Activated CD8-positive, alpha-beta memory T cell treated with anti-CD3 and anti-CD28 coated beads, Interleukin-2, amount 10 ng/mL, durations not matched to agents 7 days and 5 days (primary cell): Measurements from ENCODE around the gene GFRA4. TPM values are rescaled to one million over a fixed set of nuclear protein-coding genes. Genes with fewer than 3 reads are reported as not detected.

Source experiments
- ATAC-seq: fragments of 150-1000 bp; cut with Tn5 transposase; one replicate; pipeline ENCODE4 v1.10.0; 2021; ENCODE audit warnings: moderate library complexity
- CTCF ChIA-PET: fragments of 350-600 bp; sonication (Branson Sonifier 250); formaldehyde crosslinking; loops from one replicate; lab custom pipeline; 2021; ENCODE audit warnings: antibody characterized with exemption; lab: Charles Lee
- DNase-seq: peaks from one replicate; pipeline ENCODE4 v3.0.0-alpha.2; 2020
- H3K27ac Mint-ChIP-seq: one replicate; pipeline ENCODE4 v1.8.0; 2021; ENCODE audit warnings: mild to moderate bottlenecking, mixed read lengths
- H3K27me3 Mint-ChIP-seq: one replicate; pipeline ENCODE4 v1.8.0; 2021; ENCODE audit warnings: mixed read lengths
- H3K36me3 Mint-ChIP-seq: one replicate; pipeline ENCODE4 v1.8.0; 2021; ENCODE audit warnings: mild to moderate bottlenecking, mixed read lengths
- H3K4me1 Mint-ChIP-seq: one replicate; pipeline ENCODE4 v1.8.0; 2021; ENCODE audit warnings: mixed read lengths
- H3K4me3 Mint-ChIP-seq: one replicate; pipeline ENCODE4 v1.8.0; 2021; ENCODE audit warnings: mild to moderate bottlenecking, moderate library complexity, mixed read lengths
- H3K9me3 Mint-ChIP-seq: one replicate; pipeline ENCODE4 v1.8.0; 2022; ENCODE audit warnings: low read depth, mixed read lengths
- total RNA-seq, 2 experiments: library from RNA; stranded (reverse); gene quantifications; one replicate each; pipeline ENCODE4 v1.2.3, GENCODE V29; 2021

GFRA4 gene
- total RNA-seq, 2 experiments from 2014 or later = not detected

DNA sequence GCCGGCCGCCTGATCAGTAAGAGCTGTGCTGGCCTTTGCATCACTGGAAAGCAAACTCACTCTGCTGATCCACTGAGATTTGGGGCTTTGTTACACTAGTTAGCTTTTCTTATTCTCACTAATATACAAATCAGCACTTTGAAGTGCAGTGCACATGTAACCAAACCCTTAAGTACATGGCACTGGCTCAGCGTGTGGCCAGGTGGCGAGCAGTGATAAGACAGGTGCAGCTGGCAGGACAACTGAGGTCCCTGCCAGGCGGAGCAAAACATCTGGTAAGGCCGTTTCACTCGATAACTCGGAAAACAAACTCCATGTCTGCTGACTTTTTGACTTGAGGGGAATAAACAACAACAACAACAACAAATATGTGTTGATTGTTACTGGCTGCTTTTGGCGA is 11.0 kb downstream of the GFRA4 start:
- peaks cover 1% of the 10 kb centered on the region for H3K36me3 Mint-ChIP-seq
- no peaks in the 10 kb centered on the region for H3K9me3 Mint-ChIP-seq
- peaks cover 16% of the 10 kb centered on the region for H3K4me1 Mint-ChIP-seq
- DNase-seq (no peak), ATAC-seq (no peak)
- no peak overlapping the region for H3K27ac Mint-ChIP-seq
- H3K27me3 Mint-ChIP-seq = peaks cover 11% of the 10 kb centered on the region
- H3K4me3 Mint-ChIP-seq = no peak overlapping the region
- CTCF ChIA-PET = interaction anchor here (1.2 kb wide), 1 partner anchor 20 kb away, joined by 3 read pairs; no protein-coding TSS in a partner anchor

DNA sequence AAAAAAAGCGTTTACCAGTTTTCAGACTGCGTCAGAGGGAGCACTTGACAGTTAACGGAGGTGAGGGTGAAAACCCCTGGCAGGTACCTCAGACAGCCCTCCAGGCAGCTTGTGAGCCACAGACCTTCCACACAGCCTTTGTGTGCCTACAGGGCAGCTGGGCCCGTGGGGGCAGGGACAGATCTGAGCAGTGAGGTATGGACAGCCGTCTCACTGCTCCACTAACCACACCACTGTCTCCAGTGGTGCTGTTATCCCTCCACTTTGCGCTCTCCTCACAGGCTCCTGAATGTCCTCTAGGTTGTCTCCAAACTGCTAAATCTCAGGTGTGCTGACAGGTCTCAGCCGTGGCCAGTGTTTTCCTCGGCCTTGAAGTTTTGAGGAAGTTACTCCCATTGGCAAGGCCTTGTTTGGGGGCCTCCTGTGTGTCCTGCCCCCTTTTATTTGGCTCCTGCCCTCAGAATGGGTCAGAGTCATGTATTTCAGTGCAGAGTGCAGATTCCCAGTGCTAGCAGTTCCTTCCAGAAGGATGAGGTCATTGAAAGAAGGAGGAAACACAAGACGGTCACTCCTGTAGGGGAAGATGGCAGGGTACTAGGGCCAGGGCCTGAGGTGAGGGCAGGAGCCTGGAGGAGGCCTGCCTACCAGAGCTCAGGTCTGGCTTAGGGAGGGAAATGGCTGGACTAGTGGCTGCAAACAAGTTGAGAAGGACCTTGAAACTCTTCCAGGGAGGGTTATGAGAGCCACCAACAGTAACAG is 11.8 kb downstream of the GFRA4 start:
- DNase-seq = peak; percentile 34
- peaks cover 16% of the 10 kb centered on the region for H3K4me1 Mint-ChIP-seq
- CTCF ChIA-PET = interaction anchor here (0.7 to 1.8 kb wide), 2 partner anchors 46 to 60 kb away, joined by 3 to 6 read pairs; no protein-coding TSS in a partner anchor
- H3K27ac Mint-ChIP-seq = no peak overlapping the region
- no peak for ATAC-seq
- H3K27me3 Mint-ChIP-seq = peaks cover 5% of the 10 kb centered on the region
- H3K36me3 Mint-ChIP-seq = peaks cover 1% of the 10 kb centered on the region
- H3K9me3 Mint-ChIP-seq = no peaks in the 10 kb centered on the region
- no peak overlapping the region for H3K4me3 Mint-ChIP-seq

DNA sequence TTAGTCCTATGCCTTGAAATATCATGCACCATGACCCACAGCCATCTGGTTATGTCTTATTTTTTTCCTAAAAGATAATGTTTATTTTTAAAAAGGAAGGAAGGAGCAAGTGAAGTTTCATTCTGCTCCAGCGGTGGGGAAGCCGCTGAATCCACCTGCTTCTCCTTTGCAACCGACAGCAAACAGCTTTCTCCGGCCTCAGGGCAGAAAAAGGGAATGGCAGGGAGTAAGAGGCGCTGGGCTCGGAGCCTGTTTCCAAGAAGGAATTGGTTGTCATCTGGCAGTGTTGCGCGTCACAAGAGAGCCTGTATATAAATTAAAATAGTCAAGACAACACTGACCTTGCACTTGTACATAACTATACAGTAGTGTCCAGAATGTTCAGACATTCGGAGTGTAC is 14.2 kb downstream of the GFRA4 start:
- Mint-ChIP-seq H3K27ac (no peak overlapping the region), H3K9me3 (no peaks in the 10 kb centered on the region), H3K4me1 (peaks cover 16% of the 10 kb centered on the region), H3K36me3 (peaks cover 1% of the 10 kb centered on the region), H3K27me3 (no peaks in the 10 kb centered on the region), H3K4me3 (no peak overlapping the region)
- ATAC-seq (no peak), DNase-seq (peak; percentile 12)
- CTCF ChIA-PET = no interaction called here

DNA sequence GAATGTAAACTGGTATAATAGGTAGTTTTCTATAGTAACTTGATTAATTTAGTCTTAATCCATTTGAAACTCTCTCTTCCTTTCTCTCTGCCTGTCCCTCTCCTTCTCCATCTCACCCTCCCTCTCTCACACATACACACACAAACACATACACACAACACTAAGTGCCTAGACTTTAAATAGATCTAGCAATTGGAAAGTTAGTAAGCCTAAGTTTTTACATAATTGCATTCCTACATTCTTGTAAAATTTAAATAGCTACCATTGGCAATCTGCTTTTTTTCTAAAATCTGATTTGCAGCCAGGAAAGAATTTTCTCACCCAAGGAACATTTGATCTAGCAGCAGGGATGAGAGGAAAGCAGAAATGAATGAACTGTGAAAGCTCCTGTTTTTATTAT is 15.7 kb downstream of the GFRA4 start:
- Mint-ChIP-seq H3K27ac (no peak overlapping the region), H3K4me3 (no peak overlapping the region), H3K9me3 (no peaks in the 10 kb centered on the region), H3K36me3 (no peaks in the 10 kb centered on the region), H3K27me3 (no peaks in the 10 kb centered on the region), H3K4me1 (peaks cover 3% of the 10 kb centered on the region)
- CTCF ChIA-PET = interaction anchor here (1.3 kb wide), 1 partner anchor 29 kb away, joined by 3 read pairs; no protein-coding TSS in a partner anchor
- DNase-seq = no peak
- ATAC-seq = no peak

DNA sequence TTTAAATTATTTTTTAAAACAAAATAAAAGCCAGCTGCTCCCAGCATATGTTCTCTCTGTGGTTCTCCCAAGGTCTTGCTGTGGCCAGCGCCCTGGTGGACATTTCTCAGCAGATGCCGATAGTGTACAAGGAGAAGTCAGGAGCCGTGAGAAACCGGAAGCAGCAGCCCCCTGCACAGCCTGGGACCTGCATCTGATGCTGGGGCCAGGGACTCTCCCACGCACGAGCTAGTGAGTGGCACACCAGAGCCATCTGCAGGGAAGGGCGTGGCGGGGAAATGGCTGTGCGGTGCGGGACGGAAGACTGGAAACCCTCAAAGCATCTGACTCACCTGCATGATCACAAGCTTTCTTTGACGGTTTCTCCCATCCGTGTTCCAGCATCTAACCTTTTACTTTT is 16.5 kb downstream of the GFRA4 start:
- no peak overlapping the region for H3K4me3 Mint-ChIP-seq
- H3K27me3 Mint-ChIP-seq = no peaks in the 10 kb centered on the region
- CTCF ChIA-PET = interaction anchor here (1.3 kb wide), 1 partner anchor 30 kb away, joined by 3 read pairs; no protein-coding TSS in a partner anchor
- no peaks in the 10 kb centered on the region for H3K4me1 Mint-ChIP-seq
- no peak for DNase-seq
- no peaks in the 10 kb centered on the region for H3K9me3 Mint-ChIP-seq
- ATAC-seq = no peak
- H3K27ac Mint-ChIP-seq = no peak overlapping the region
- no peaks in the 10 kb centered on the region for H3K36me3 Mint-ChIP-seq

DNA sequence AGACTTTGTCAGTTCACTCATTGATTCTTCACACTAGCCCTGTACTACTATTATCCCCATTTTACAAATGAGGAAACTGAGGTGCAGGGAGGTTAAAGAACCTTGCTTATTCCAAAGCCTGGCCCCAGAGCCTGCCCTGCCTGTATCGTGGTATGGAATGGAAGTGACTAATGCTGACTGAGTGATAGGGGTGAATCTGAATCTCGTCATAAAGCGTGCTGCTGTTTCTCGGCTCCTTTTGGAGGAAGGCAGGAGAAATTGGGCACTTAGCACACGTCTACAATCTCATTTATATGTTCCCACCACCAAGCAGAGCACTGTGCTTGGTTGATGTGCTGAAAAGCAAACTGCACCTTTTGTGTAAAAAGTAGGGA is 17.1 kb downstream of the GFRA4 start:
- H3K4me1 Mint-ChIP-seq = no peaks in the 10 kb centered on the region
- peaks cover under 1% of the 10 kb centered on the region for H3K36me3 Mint-ChIP-seq
- no peaks in the 10 kb centered on the region for H3K27me3 Mint-ChIP-seq
- H3K9me3 Mint-ChIP-seq = no peaks in the 10 kb centered on the region
- CTCF ChIA-PET = no interaction called here
- no peak for ATAC-seq
- no peak for DNase-seq
- no peak overlapping the region for H3K4me3 Mint-ChIP-seq
- H3K27ac Mint-ChIP-seq = no peak overlapping the region

DNA sequence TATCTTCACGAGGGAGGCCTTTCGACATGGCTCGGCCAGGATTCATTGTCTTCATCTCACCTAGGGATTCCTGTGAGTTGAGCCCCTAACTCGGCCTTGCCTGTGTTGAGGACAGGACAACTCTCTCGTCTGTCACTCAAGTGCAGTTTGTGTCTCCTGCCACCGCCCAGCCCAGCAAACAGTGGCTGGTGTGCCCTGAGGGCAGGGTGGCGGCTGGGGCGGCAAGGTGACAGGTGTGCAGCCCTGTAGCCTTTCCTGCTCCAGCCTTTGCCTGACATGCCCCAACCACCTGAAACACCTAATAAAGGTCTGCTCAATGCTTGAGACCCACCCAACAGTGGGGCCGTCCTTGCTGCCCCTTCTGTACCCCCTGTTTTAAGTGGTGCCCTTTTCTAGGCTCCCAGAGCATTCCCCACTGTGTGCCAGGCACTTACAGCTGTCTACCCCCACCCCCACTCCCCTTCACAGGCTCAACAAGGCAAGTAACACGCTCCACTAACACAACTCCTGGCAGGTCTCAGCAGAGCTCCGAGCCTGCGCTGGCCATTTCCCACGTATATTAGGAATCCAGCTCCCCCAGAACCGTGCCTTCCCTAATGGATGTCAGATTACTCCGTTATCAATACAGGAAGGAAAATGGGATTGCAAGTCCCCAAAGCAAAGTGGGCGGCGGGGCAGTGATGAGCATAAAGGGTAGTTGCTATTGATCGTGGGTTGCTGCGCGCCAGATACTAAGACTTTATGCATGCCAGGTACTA is 17.7 kb downstream of the GFRA4 start:
- Mint-ChIP-seq H3K9me3 (no peaks in the 10 kb centered on the region), H3K27ac (no peak overlapping the region), H3K4me1 (no peaks in the 10 kb centered on the region), H3K27me3 (no peaks in the 10 kb centered on the region), H3K4me3 (no peak overlapping the region), H3K36me3 (peaks cover 5% of the 10 kb centered on the region)
- DNase-seq (no peak), ATAC-seq (no peak)
- CTCF ChIA-PET = no interaction called here

DNA sequence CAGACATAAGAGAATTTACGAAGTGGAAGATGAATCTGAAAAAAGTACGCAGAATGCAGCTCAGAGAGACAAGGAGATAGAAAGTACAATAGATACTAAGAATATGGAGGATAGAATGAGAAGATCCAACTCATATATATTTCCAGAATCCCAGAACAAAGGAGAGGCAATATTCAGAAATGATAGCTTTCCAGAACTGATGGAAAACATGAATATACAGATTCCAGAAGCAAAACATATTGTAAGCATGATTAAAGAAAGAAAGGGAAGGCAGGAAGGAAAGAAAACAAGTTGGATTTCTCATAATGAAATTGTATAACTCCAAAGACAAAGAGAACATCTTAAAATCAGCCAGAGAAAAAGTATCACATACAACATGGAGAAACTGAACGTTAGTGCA is 22.9 kb downstream of the GFRA4 start:
- no peak for DNase-seq
- Mint-ChIP-seq H3K4me1 (no peaks in the 10 kb centered on the region), H3K9me3 (peaks cover 4% of the 10 kb centered on the region), H3K36me3 (peaks cover 9% of the 10 kb centered on the region), H3K27ac (no peak overlapping the region), H3K4me3 (no peak overlapping the region), H3K27me3 (no peaks in the 10 kb centered on the region)
- ATAC-seq = no peak
- CTCF ChIA-PET = no interaction called here

DNA sequence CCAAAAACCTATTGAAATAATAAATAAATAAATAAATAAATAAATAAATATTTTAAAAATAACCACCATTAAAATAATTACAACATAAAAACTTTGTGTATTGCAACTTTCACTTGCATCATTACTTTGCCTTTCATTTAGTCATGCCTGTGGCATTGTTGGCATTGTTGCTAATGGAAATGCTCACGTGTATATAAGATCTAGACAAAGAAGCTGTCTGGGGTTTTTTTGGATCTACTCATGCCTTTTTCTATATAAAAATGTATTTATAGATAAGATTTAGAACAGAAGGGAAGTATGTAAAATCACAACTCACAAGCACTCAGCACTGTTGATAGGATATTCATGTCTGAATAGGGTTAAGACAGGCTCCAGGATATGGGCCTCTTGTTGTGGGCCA is 27.9 kb downstream of the GFRA4 start:
- DNase-seq (no peak), ATAC-seq (no peak)
- CTCF ChIA-PET = no interaction called here
- H3K27me3 Mint-ChIP-seq = no peaks in the 10 kb centered on the region
- H3K36me3 Mint-ChIP-seq = peaks cover 3% of the 10 kb centered on the region
- H3K9me3 Mint-ChIP-seq = peaks cover 3% of the 10 kb centered on the region
- no peak overlapping the region for H3K27ac Mint-ChIP-seq
- no peak overlapping the region for H3K4me3 Mint-ChIP-seq
- no peaks in the 10 kb centered on the region for H3K4me1 Mint-ChIP-seq

DNA sequence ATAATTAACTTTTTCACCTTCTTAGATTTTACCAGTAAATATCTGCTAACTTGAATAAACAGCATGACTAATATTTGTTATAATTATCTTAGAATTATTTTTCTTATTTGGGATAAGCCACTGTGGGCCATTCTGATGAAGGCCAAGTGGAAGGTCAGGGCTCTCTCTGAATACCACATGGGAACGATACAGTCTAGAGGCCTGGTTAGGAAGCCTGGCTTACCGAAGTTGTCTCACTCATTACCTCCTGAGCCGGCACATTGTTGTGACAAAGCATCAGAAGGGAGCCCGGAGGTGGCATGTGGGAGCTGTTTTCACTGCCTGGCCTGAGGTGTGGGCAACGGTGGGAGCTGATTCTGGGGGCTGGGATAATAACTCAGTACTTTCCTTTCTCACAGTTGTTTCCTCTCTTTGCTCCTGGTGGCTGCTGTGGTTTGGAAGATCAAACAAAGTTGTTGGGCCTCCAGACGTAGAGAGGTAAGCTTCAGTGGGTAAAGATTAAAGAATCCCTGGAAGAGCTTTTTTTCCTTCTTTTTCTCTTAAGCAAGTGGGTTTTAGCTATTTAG is 29.2 kb downstream of the GFRA4 start:
- H3K27me3 Mint-ChIP-seq = no peaks in the 10 kb centered on the region
- CTCF ChIA-PET = no interaction called here
- DNase-seq (no peak), ATAC-seq (no peak)
- no peak overlapping the region for H3K4me3 Mint-ChIP-seq
- H3K4me1 Mint-ChIP-seq = no peaks in the 10 kb centered on the region
- H3K9me3 Mint-ChIP-seq = no peaks in the 10 kb centered on the region
- H3K36me3 Mint-ChIP-seq = no peaks in the 10 kb centered on the region
- no peak overlapping the region for H3K27ac Mint-ChIP-seq

DNA sequence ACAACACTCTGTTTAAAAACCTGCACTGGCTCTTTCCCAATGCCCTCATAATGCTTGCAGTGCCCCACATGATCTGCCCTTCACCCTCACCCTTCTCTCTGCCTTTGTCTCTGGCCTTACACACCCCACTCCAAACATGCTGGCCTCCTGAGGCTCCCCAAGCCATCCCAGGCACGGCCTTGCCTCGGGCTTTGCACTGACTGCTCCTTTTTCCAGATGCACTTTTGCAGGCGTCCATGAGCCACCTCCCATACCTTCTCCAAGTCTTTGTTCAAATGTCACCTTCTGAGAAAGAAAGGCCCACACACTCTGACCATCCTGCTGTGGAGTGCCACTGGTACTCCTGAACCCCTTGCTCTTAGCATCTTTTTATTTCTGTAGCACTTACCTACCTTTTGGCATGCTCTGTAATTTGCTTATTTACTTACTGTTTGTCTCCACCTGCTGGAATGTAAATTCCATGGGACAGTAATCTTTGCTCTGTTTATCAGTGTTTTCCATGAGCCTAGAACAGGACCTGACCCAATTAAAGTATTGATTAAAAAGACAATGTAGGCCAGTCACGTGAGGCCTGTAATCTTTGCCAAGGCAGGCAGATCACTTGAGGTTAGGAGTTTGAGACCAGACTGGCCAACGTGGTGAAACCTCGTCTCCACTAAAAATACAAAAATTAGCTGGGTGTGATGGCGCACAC is 30.7 kb downstream of the GFRA4 start:
- Mint-ChIP-seq H3K4me1 (no peaks in the 10 kb centered on the region), H3K4me3 (no peak overlapping the region), H3K9me3 (no peaks in the 10 kb centered on the region), H3K27me3 (no peaks in the 10 kb centered on the region), H3K36me3 (no peaks in the 10 kb centered on the region), H3K27ac (no peak overlapping the region)
- ATAC-seq (no peak), DNase-seq (no peak)
- CTCF ChIA-PET = interaction anchor here (0.6 kb wide), 1 partner anchor 63 kb away, joined by 3 read pairs; no protein-coding TSS in a partner anchor

DNA sequence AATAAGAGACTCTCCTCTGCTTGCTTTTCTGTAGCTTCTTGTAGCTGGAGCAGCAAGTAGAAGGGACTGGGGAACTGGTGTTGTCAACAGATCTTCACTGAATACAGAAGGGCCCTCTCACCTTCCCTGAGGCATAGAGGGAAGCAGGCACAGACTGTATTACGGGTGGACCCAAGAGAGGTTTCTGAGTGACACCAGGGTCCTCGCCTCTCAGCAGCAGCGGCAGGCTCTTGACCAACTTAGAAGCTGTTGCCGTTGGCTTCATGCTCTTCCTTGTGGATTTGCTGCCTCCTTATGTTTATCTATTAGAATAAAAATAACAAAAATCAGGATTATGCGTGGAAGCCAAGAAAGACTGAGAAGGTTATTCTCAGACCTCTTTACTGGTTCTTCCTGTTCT is 31.7 kb downstream of the GFRA4 start:
- Mint-ChIP-seq H3K36me3 (peaks cover 1% of the 10 kb centered on the region), H3K27ac (no peak overlapping the region), H3K27me3 (no peaks in the 10 kb centered on the region), H3K9me3 (no peaks in the 10 kb centered on the region), H3K4me3 (no peak overlapping the region), H3K4me1 (no peaks in the 10 kb centered on the region)
- ATAC-seq (no peak), DNase-seq (no peak)
- CTCF ChIA-PET = interaction anchor here (1.2 kb wide), 1 partner anchor 69 kb away, joined by 5 read pairs; no protein-coding TSS in a partner anchor

DNA sequence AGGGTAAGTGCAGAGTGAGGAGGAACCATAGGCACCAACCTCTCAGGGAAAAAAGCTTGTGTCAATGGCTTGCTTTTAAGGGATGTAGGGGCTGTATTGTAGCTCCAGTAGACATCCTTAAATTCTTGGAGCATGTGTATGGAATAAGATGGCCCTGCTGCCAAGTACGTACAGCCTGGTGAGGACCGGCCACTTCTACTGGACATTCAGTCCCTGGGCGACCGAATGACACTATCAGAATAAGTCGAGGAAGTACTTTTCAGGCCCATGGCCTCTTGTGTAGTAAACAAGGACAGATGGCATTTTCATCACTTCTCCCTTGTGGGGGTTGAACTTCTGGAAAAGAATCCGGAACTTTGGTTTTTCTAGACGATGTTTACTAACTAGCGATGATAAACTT is 32.8 kb downstream of the GFRA4 start:
- Mint-ChIP-seq H3K9me3 (no peaks in the 10 kb centered on the region), H3K4me3 (no peak overlapping the region), H3K27ac (no peak overlapping the region), H3K27me3 (no peaks in the 10 kb centered on the region), H3K4me1 (no peaks in the 10 kb centered on the region), H3K36me3 (peaks cover 1% of the 10 kb centered on the region)
- ATAC-seq (no peak), DNase-seq (no peak)
- CTCF ChIA-PET = interaction anchor here (1.2 to 1.6 kb wide), 3 partner anchors 46 to 73 kb away, joined by 3 to 9 read pairs (median 5); no protein-coding TSS in a partner anchor
